Ishikawa (cell line): Measurements from ENCODE around the gene A1BG.

Experiments used
- CEBPB ChIP-seq: IDR thresholded peaks from 2 replicates; pipeline ENCODE4 v1.6.1; 2012
- CREB1 ChIP-seq: IDR thresholded peaks from 2 replicates; pipeline ENCODE4 v1.6.1; 2012; ENCODE audit warnings: low read depth
- FOXM1 ChIP-seq: IDR thresholded peaks from 2 replicates; pipeline ENCODE4 v1.6.1; 2012; ENCODE audit warnings: low read depth, borderline replicate concordance
- RAD21 ChIP-seq: IDR thresholded peaks from 2 replicates; pipeline ENCODE4 v1.6.1; 2012; ENCODE audit warnings: low read depth
- TAF1 ChIP-seq: IDR thresholded peaks from 2 replicates; pipeline ENCODE4 v1.6.1; 2012; ENCODE audit warnings: low read depth, mild to moderate bottlenecking
- TF ChIP-seq, protein P1 (sequence below): IDR thresholded peaks from 2 replicates; pipeline ENCODE4 v1.6.1; 2012; ENCODE audit warnings: low read depth, mild to moderate bottlenecking
- TF ChIP-seq, protein P2 (sequence below): IDR thresholded peaks from 2 replicates; pipeline ENCODE4 v1.6.1; 2012

DNA sequence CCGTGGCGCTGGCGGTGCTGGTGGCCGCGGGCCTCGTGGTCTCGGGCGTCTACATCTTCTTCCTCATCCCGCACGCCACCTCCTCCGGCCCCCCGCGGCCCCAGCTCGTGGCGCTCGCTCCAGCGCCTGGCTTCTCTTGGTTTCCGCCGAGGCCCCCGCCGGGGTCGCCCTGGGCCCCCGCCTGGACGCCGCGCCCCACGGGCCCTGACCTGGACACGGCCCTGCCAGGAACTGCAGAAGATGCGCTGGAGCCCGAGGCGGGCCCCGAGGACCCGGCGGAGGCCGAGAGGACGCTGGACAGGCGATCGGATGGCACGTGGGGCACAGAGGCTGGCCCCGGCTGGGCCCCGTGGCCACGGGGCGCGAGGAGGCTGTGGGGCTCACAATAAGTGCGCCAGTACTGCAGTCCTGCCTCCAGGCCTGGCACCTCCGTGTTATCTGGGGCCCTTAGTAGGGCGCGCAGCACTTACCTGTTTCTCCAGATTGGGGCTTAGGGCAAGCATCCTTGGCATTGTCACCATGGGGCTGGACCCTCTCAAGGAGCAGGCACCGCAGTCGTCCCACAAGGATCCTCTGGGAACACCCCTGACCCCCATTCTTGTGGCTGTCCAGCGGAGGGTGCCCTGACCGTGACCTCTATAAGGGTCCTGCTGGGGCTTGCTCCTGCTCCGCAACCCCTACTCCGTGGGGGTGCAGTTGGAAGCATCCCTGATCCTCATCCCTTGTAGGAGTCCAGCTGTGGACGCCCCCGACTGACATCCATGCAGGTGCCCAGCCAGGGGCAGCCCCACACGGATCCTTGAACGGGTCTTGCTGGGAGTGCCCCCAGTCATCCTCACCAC is 43.6 kb upstream of the A1BG start:
- TF ChIP-seq RAD21 (no peak), FOXM1 (no peak), TAF1 (no peak), CREB1 (no peak), CEBPB (no peak)
- TF ChIP-seq, protein P1, sequence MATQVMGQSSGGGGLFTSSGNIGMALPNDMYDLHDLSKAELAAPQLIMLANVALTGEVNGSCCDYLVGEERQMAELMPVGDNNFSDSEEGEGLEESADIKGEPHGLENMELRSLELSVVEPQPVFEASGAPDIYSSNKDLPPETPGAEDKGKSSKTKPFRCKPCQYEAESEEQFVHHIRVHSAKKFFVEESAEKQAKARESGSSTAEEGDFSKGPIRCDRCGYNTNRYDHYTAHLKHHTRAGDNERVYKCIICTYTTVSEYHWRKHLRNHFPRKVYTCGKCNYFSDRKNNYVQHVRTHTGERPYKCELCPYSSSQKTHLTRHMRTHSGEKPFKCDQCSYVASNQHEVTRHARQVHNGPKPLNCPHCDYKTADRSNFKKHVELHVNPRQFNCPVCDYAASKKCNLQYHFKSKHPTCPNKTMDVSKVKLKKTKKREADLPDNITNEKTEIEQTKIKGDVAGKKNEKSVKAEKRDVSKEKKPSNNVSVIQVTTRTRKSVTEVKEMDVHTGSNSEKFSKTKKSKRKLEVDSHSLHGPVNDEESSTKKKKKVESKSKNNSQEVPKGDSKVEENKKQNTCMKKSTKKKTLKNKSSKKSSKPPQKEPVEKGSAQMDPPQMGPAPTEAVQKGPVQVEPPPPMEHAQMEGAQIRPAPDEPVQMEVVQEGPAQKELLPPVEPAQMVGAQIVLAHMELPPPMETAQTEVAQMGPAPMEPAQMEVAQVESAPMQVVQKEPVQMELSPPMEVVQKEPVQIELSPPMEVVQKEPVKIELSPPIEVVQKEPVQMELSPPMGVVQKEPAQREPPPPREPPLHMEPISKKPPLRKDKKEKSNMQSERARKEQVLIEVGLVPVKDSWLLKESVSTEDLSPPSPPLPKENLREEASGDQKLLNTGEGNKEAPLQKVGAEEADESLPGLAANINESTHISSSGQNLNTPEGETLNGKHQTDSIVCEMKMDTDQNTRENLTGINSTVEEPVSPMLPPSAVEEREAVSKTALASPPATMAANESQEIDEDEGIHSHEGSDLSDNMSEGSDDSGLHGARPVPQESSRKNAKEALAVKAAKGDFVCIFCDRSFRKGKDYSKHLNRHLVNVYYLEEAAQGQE: no peak
- TF ChIP-seq, protein P2, sequence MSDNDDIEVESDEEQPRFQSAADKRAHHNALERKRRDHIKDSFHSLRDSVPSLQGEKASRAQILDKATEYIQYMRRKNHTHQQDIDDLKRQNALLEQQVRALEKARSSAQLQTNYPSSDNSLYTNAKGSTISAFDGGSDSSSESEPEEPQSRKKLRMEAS: no peak
